ENCODE results near the gene ASPHD2. TPM values are rescaled to one million over a fixed set of nuclear protein-coding genes. Genes with fewer than 3 reads are reported as not detected.

The ASPHD2 gene
- total RNA-seq, 1 donor from 2014 or later: 4.9 TPM

DNA sequence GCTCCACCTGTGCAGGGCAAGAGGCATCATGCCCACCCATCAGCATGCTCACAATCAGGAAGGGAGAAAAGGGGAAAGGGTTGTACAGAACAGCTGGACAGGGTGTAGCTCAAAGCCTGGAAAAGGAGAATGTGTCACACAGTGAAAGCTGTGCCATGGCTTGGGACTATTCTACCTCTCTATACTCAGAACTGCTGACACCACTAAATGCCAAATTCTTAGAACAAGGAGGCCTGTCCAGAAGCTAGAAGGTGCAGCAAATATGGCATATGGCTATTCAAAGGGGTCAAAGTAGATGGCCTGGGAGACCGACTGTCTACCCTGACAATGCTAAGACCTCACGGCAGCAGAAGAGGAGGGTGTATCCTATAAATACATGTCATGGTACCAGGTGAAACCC is 41.7 kb downstream of the ASPHD2 start:
- Mint-ChIP-seq H3K27ac (ENCODE audit: unreplicated experiment) (no peak overlapping the region), H3K36me3 (ENCODE audit: low read depth) (peaks cover under 1% of the 10 kb centered on the region), H3K27me3 (ENCODE audit: low read depth) (no peaks in the 10 kb centered on the region), H3K9me3 (no peaks in the 10 kb centered on the region), H3K4me3 (no peak overlapping the region), H3K4me1 (no peaks in the 10 kb centered on the region)
- TF ChIP-seq CTCF (conservative IDR thresholded peaks at IDR 0.05): no peak
- DNase-seq (ENCODE audit: low read depth, low spot score): no peak

GRCh38 chr22:26471522-26471921 is 42.5 kb downstream of the ASPHD2 start:
- no peak overlapping the region for H3K27ac Mint-ChIP-seq (ENCODE audit: unreplicated experiment)
- no peak for DNase-seq (ENCODE audit: low read depth, low spot score)
- no peaks in the 10 kb centered on the region for H3K9me3 Mint-ChIP-seq
- H3K27me3 Mint-ChIP-seq (ENCODE audit: low read depth): no peaks in the 10 kb centered on the region
- H3K4me1 Mint-ChIP-seq: no peaks in the 10 kb centered on the region
- H3K36me3 Mint-ChIP-seq (ENCODE audit: low read depth): no peaks in the 10 kb centered on the region
- TF ChIP-seq CTCF (conservative IDR thresholded peaks at IDR 0.05): no peak
- no peak overlapping the region for H3K4me3 Mint-ChIP-seq

DNA sequence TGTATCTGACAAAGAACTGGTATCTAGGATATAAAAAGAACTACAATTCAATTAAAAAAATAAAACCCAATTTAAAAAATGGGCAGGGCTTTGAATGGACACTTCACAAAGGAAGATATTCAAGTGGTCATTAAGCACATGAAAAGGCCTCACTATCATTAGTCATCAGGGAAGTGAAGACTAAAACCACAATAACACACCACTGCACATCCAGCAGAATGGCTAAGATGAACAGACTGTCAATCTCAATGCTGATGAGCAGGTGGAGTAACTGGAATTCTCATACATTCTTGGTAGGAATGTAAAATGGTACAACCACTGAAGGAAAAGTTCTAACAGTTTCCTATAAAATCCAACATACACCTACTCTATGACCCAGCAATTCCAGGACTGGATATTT is 45.6 kb downstream of the ASPHD2 start:
- no peak for DNase-seq (ENCODE audit: low read depth, low spot score)
- Mint-ChIP-seq H3K27ac (ENCODE audit: unreplicated experiment) (no peak overlapping the region), H3K4me3 (no peak overlapping the region), H3K27me3 (ENCODE audit: low read depth) (no peaks in the 10 kb centered on the region), H3K4me1 (peaks cover 15% of the 10 kb centered on the region), H3K36me3 (ENCODE audit: low read depth) (no peaks in the 10 kb centered on the region), H3K9me3 (no peaks in the 10 kb centered on the region)
- TF ChIP-seq CTCF (conservative IDR thresholded peaks at IDR 0.05): no peak

DNA sequence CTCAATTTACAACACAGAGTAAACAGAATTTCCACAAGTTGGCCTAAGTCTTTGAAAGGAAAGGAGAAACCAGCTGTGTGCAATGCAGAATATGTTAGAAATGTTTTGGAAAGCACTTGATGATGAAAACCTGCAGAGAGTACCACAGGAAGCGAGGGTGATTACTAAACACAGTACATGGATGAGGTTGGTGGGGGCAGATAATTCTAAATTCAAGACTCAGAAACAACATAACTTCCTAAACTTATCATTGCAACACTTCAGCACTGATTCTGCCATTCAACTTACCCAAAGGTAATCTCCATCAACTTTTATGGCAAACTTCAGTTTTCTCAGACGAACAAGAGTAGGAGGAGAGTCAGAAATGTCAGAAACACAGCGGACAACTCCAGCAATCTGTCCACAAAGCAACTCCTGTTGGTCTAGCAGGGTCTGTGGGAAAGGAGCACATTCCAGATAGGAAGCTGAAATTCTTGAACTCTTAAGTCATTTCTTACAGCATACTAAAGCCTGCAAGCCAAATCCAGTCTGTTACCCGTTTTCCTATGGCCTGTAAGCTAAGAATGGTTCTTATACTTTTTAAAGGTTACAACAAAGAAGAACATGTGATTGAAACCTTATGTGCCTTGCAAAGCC is 47.8 kb downstream of the ASPHD2 start:
- no peaks in the 10 kb centered on the region for H3K9me3 Mint-ChIP-seq
- H3K4me1 Mint-ChIP-seq: peaks cover 33% of the 10 kb centered on the region
- no peak for TF ChIP-seq CTCF (conservative IDR thresholded peaks at IDR 0.05)
- H3K36me3 Mint-ChIP-seq (ENCODE audit: low read depth): no peaks in the 10 kb centered on the region
- DNase-seq (ENCODE audit: low read depth, low spot score): no peak
- H3K4me3 Mint-ChIP-seq: no peak overlapping the region
- no peaks in the 10 kb centered on the region for H3K27me3 Mint-ChIP-seq (ENCODE audit: low read depth)
- H3K27ac Mint-ChIP-seq (ENCODE audit: unreplicated experiment): no peak overlapping the region

DNA sequence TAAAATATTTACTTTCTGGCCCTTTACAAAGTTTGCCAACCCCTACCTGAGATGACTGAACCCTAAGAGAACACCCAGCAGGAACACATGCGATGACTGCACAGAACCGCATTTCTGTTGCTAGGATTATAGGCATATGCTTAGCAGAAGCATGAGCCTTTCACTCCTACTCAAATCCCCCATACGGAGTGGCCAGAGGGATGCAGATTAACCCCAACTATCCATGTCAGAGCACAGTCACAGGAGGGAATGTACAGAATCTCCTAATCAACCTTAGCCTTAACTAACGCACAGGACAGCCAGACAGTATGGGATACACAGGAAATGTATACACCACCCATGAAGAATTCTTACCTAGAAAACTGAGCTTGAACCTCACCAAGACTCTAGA is 48.3 kb downstream of the ASPHD2 start:
- Mint-ChIP-seq H3K9me3 (no peaks in the 10 kb centered on the region), H3K27me3 (ENCODE audit: low read depth) (no peaks in the 10 kb centered on the region), H3K4me3 (no peak overlapping the region), H3K4me1 (peaks cover 38% of the 10 kb centered on the region), H3K27ac (ENCODE audit: unreplicated experiment) (peak overlapping the region; percentile 8), H3K36me3 (ENCODE audit: low read depth) (no peaks in the 10 kb centered on the region)
- DNase-seq (ENCODE audit: low read depth, low spot score): no peak
- no peak for TF ChIP-seq CTCF (conservative IDR thresholded peaks at IDR 0.05)
